Thyroid gland (tissue), 4 donors: ENCODE results near the gene GRM4. TPM values are rescaled to one million over a fixed set of nuclear protein-coding genes. Genes with fewer than 3 reads are reported as not detected.

ENCODE experiments used
- DNase-seq, 2 donors: peaks; one replicate each; pipeline ENCODE4 v3.0.0-alpha.2; 2019
- H3K27ac ChIP-seq, 3 donors: fragments of 200-600 bp; sonication (generic); 1 replicate in 2 of 3; 2 replicates in 1 of 3; pipeline ENCODE4 v1.5.1; 2016 to 2019; ENCODE audit warnings: mild to moderate bottlenecking in 1 of 3, moderate library complexity in 1 of 3
- H3K27me3 ChIP-seq: fragments of 200-600 bp; sonication (generic); one replicate; pipeline ENCODE4 v1.5.1; 2019
- H3K36me3 ChIP-seq, 2 donors: fragments of 200-600 bp; sonication (generic); one replicate each; pipeline ENCODE4 v1.5.1; 2016 to 2019
- H3K4me1 ChIP-seq, 2 donors: fragments of 200-600 bp; sonication (generic); one replicate each; pipeline ENCODE4 v1.5.1; 2017 to 2019
- H3K4me3 ChIP-seq, 3 donors: fragments of 200-600 bp; sonication (generic); replicated peaks in 1 of 3; 1 replicate in 2 of 3; 2 replicates in 1 of 3; pipeline ENCODE4 v1.5.1; 2016; ENCODE audit warnings: mild to moderate bottlenecking in 1 of 3
- H3K9me3 ChIP-seq: fragments of 200-600 bp; sonication (generic); one replicate; pipeline ENCODE4 v1.5.1; 2017
- CTCF ChIP-seq, 6 experiments: fragments of 200-600 bp in 3 of 6; fragments of 450-650 bp in 3 of 6; sonication (generic) in 3 of 6; IDR thresholded peaks; one replicate each; pipeline ENCODE4 v1.5.1; 2016 to 2019; ENCODE audit warnings: antibody characterized with exemption in 6 of 6, mild to moderate bottlenecking in 2 of 6, inconsistent platforms in 1 of 6, moderate library complexity in 1 of 6
- POLR2A ChIP-seq, 2 donors: fragments of 450-650 bp; IDR thresholded peaks; one replicate each; pipeline ENCODE4 v1.6.1; 2017; ENCODE audit warnings: antibody characterized with exemption in 2 of 2, mild to moderate bottlenecking in 2 of 2, moderate library complexity in 1 of 2
- WGBS, 2 donors: methylation state at CpG; one replicate each; pipeline ENCODE4 v1.1.5; 2017; 5-methylcytosine and 5-hydroxymethylcytosine counted together
- intact Hi-C: fragments of 100-400 bp; cut with DNase I; formaldehyde crosslinking; loops from one replicate; pipeline ENCODE4 v1.15.1; 2023
- total RNA-seq, 4 donors: library from RNA; depleted of rRNA; stranded (reverse); fragments of >200 nt; gene quantifications; one replicate each; pipeline ENCODE4 v1.2.3, GENCODE V29; 2016

Gene GRM4
- total RNA-seq, 4 donors from 2014 or later, result under 0.01 TPM; not detected in 3

- intact Hi-C loops, result no loop called here
- Histone ChIP-seq H3K36me3 (no peaks in the 10 kb centered on the region), H3K4me3 (no peak overlapping the region), H3K9me3 (no peaks in the 10 kb centered on the region), H3K4me1 (peaks cover 13 to 24% of the 10 kb centered on the region in 2 donors), H3K27me3 (no peaks in the 10 kb centered on the region), H3K27ac (no peak overlapping the region)
- TF ChIP-seq CTCF (IDR thresholded peaks at IDR 0.05) (no peak), POLR2A (IDR thresholded peaks at IDR 0.05) (no peak)
- 76 to 95% methylated on average over 6 to 8 of the region's 8 CpGs for WGBS, 2 donors
- DNase-seq, result no peak
Observed at GRCh38 chr6:34098045-34098936, 47.6 kb downstream of the GRM4 start.

- H3K27me3 ChIP-seq, result no peaks in the 10 kb centered on the region
- DNase-seq, result no peak
Observed at GRCh38 chr6:34096814-34097213, 49.1 kb downstream of the GRM4 start.

GRCh38 chr6:34096193-34096592 lies 49.7 kb downstream of the GRM4 start:
- Histone ChIP-seq H3K27me3 (no peaks in the 10 kb centered on the region), H3K36me3 (no peaks in the 10 kb centered on the region), H3K4me1 (peaks cover 13 to 31% of the 10 kb centered on the region in 2 donors), H3K4me3 (no peak overlapping the region), H3K9me3 (no peaks in the 10 kb centered on the region), H3K27ac (no peak overlapping the region)
- intact Hi-C loops, result no loop called here
- no peak for TF ChIP-seq CTCF (IDR thresholded peaks at IDR 0.05)
- TF ChIP-seq POLR2A (IDR thresholded peaks at IDR 0.05), result no peak
- DNase-seq, result no peak
- 66 to 67% methylated on average over 5 of the region's 5 CpGs for WGBS, 2 donors

More at GRCh38 chr6:34096814-34097213, 49.1 kb downstream of the GRM4 start:
- no peaks in the 10 kb centered on the region for H3K9me3 ChIP-seq
- H3K36me3 ChIP-seq, result no peaks in the 10 kb centered on the region
- intact Hi-C loops, result no loop called here
- no peak overlapping the region for H3K27ac ChIP-seq
- H3K4me1 ChIP-seq, result peaks cover 13 to 31% of the 10 kb centered on the region in 2 donors
- TF ChIP-seq CTCF (IDR thresholded peaks at IDR 0.05), result no peak
- no peak for TF ChIP-seq POLR2A (IDR thresholded peaks at IDR 0.05)
- no peak overlapping the region for H3K4me3 ChIP-seq
- 77 to 87% methylated on average over 8 of the region's 8 CpGs for WGBS, 2 donors

GRCh38 chr6:34095741-34096140 lies 50.1 kb downstream of the GRM4 start:
- H3K4me1 ChIP-seq, result peaks cover 13 to 31% of the 10 kb centered on the region in 2 donors
- no peaks in the 10 kb centered on the region for H3K9me3 ChIP-seq
- TF ChIP-seq CTCF (IDR thresholded peaks at IDR 0.05) (no peak), POLR2A (IDR thresholded peaks at IDR 0.05) (no peak)
- H3K4me3 ChIP-seq, result no peak overlapping the region
- H3K27me3 ChIP-seq, result no peaks in the 10 kb centered on the region
- H3K27ac ChIP-seq, result peak overlapping the region in 1 of 3 donors; percentile 83
- WGBS, 2 donors, result 34 to 61% methylated on average over 8 to 9 of the region's 10 CpGs
- no peaks in the 10 kb centered on the region for H3K36me3 ChIP-seq
- DNase-seq, result peak; percentile 21 to 37
- intact Hi-C loops, result no loop called here

- no peaks in the 10 kb centered on the region for H3K9me3 ChIP-seq
- no peaks in the 10 kb centered on the region for H3K36me3 ChIP-seq
- H3K27ac ChIP-seq, result peak overlapping the region; percentile 69 to 87 (median 83)
- intact Hi-C loops, result no loop called here
- no peak overlapping the region for H3K4me3 ChIP-seq
- WGBS, 2 donors, result 53 to 68% methylated on average over 6 to 7 of the region's 7 CpGs
- TF ChIP-seq POLR2A (IDR thresholded peaks at IDR 0.05) (no peak), CTCF (IDR thresholded peaks at IDR 0.05) (no peak)
- H3K27me3 ChIP-seq, result no peaks in the 10 kb centered on the region
- peaks cover 13 to 31% of the 10 kb centered on the region in 2 donors for H3K4me1 ChIP-seq
- DNase-seq, result no peak
Observed at GRCh38 chr6:34095136-34095505, 50.8 kb downstream of the GRM4 start.
